Colonic mucosa (tissue), 4 donors: ENCODE data around the gene ECHDC3. TPM values are rescaled to one million over a fixed set of nuclear protein-coding genes. Genes with fewer than 3 reads are reported as not detected.

Experiments used
- DNase-seq: peaks from one replicate; pipeline ENCODE4 v3.0.0-alpha.2; 2020
- H3K27ac ChIP-seq: fragments of 200-600 bp; one replicate; pipeline ENCODE4 v1.8.0; 2021
- H3K27me3 ChIP-seq: fragments of 200-600 bp; one replicate; pipeline ENCODE4 v1.8.0; 2021
- H3K36me3 ChIP-seq: fragments of 200-600 bp; one replicate; pipeline ENCODE4 v1.8.0; 2021
- H3K4me1 ChIP-seq: fragments of 200-600 bp; one replicate; pipeline ENCODE4 v1.8.0; 2021; ENCODE audit warnings: mild to moderate bottlenecking
- H3K4me3 ChIP-seq: fragments of 200-600 bp; one replicate; pipeline ENCODE4 v1.8.0; 2021
- H3K9ac ChIP-seq, 2 donors: one replicate each; pipeline ENCODE4 v1.7.0; 2013; ENCODE audit warnings: control low read depth in 2 of 2, low read depth in 2 of 2, low read length in 2 of 2
- H3K9me3 ChIP-seq: fragments of 200-600 bp; one replicate; pipeline ENCODE4 v1.8.0; 2021
- intact Hi-C: fragments of 100-400 bp; cut with DNase I; formaldehyde crosslinking; loops from one replicate; pipeline ENCODE4 v1.14.1; 2022
- total RNA-seq, 2 donors: library from RNA; stranded (reverse); fragmentation: NEBNext Ultra II Directional in 1 of 2; extraction: Animal tissue kit (Norgen Biotek cat#: 25700) in 1 of 2; gene quantifications; one replicate each; pipeline ENCODE4 v1.2.1, GENCODE V29; 2021
- TF ChIP-seq, protein P1 (sequence below): fragments of 200-600 bp; IDR thresholded peaks from one replicate; pipeline ENCODE4 v1.8.0; 2022; ENCODE audit warnings: antibody characterized with exemption, mild to moderate bottlenecking
- donor health status: healthy.
- donor health status: DM: no; HTN: no; CAD: no.
- donor health status: DM: no; HTN: no; CAD: no.

The ECHDC3 gene
- total RNA-seq, 2 donors from 2014 or later = 14.0 to 17.6 TPM

GRCh38 chr10:11698691-11699549, 43.3 kb upstream of the ECHDC3 start:
- DNase-seq = no peak
- Histone ChIP-seq H3K27me3 (no peaks in the 10 kb centered on the region), H3K4me3 (no peak overlapping the region), H3K9me3 (no peaks in the 10 kb centered on the region), H3K4me1 (no peaks in the 10 kb centered on the region), H3K27ac (no peak overlapping the region), H3K36me3 (no peaks in the 10 kb centered on the region), H3K9ac (no peak overlapping the region)
- intact Hi-C loops = no loop called here
- TF ChIP-seq, protein P1, sequence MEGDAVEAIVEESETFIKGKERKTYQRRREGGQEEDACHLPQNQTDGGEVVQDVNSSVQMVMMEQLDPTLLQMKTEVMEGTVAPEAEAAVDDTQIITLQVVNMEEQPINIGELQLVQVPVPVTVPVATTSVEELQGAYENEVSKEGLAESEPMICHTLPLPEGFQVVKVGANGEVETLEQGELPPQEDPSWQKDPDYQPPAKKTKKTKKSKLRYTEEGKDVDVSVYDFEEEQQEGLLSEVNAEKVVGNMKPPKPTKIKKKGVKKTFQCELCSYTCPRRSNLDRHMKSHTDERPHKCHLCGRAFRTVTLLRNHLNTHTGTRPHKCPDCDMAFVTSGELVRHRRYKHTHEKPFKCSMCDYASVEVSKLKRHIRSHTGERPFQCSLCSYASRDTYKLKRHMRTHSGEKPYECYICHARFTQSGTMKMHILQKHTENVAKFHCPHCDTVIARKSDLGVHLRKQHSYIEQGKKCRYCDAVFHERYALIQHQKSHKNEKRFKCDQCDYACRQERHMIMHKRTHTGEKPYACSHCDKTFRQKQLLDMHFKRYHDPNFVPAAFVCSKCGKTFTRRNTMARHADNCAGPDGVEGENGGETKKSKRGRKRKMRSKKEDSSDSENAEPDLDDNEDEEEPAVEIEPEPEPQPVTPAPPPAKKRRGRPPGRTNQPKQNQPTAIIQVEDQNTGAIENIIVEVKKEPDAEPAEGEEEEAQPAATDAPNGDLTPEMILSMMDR = no peak

- DNase-seq = no peak
- H3K27ac ChIP-seq = no peak overlapping the region
- no peak overlapping the region for H3K9ac ChIP-seq
- H3K4me1 ChIP-seq = no peaks in the 10 kb centered on the region
- intact Hi-C loops = no loop called here
- H3K27me3 ChIP-seq = no peaks in the 10 kb centered on the region
- TF ChIP-seq, protein P1 = no peak
- H3K4me3 ChIP-seq = no peak overlapping the region
- no peaks in the 10 kb centered on the region for H3K9me3 ChIP-seq
- no peaks in the 10 kb centered on the region for H3K36me3 ChIP-seq
These were observed 42.6 kb upstream of the ECHDC3 start for GRCh38 chr10:11699550-11700097.

DNA sequence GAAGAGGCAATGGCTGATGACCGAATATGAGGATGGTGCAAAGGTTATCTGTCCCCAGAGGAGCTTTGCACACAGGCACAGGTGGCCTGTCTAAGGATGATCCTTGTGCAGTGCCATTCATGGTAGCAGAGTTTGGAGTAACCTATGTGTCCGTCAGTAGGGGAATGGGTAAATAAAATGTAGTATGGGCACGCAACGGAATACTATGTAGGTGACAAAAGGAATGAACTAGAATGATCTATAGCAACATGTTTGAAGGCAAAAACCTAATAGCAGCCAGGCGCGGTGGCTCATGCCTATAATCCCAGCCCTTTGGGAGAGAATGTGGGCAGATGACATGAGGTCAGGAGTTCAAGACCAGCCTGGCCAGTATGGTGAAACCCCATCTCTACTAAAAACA, 41.6 kb upstream of the ECHDC3 start:
- Histone ChIP-seq H3K4me3 (no peak overlapping the region), H3K9ac (no peak overlapping the region), H3K27ac (no peak overlapping the region), H3K4me1 (no peaks in the 10 kb centered on the region), H3K36me3 (no peaks in the 10 kb centered on the region), H3K27me3 (no peaks in the 10 kb centered on the region), H3K9me3 (no peaks in the 10 kb centered on the region)
- TF ChIP-seq, protein P1 = no peak
- DNase-seq = no peak
- intact Hi-C loops = no loop called here

DNA sequence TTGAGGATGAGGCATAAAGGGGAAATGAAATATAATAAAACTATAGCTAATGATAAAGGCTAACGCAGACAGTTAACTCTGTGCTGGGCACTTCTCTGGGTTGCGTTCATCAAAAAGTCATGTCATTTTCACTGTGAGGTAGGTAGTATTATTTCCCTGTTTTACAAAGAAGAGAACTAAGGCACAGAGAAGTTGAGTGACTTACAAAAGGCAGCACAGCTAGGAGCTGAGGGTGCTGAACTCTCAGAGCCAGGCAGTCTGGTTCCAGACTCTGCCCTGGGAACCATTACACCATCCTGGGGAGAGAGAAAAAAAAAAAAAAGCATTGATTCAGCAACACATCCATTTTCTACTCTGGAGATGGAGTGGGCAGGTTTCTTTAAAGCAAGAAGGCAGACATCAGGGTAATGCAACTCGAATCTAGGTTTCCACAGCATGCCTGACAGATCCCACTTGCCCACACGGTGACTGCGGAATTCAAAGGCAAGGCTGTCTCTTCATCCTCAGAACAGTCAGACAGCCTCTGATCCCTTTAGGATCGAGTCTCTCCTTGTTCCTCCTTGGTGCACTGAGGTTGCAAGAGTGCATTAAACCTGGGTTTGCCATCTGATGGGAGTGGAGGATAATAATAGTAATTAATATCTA, 40.6 kb upstream of the ECHDC3 start:
- Histone ChIP-seq H3K4me1 (no peaks in the 10 kb centered on the region), H3K9me3 (no peaks in the 10 kb centered on the region), H3K27ac (no peak overlapping the region), H3K9ac (no peak overlapping the region), H3K4me3 (no peak overlapping the region), H3K27me3 (no peaks in the 10 kb centered on the region), H3K36me3 (no peaks in the 10 kb centered on the region)
- DNase-seq = no peak
- intact Hi-C loops = no loop called here
- TF ChIP-seq, protein P1 = no peak

- Histone ChIP-seq H3K27ac (no peak overlapping the region), H3K9ac (no peak overlapping the region), H3K4me1 (no peaks in the 10 kb centered on the region), H3K36me3 (no peaks in the 10 kb centered on the region), H3K4me3 (no peak overlapping the region), H3K9me3 (no peaks in the 10 kb centered on the region), H3K27me3 (no peaks in the 10 kb centered on the region)
- no peak for DNase-seq
- intact Hi-C loops = no loop called here
- TF ChIP-seq, protein P1 = no peak
These were observed 39.9 kb upstream of the ECHDC3 start for GRCh38 chr10:11702264-11702663.
